ENCODE measurements around the gene PM20D2. TPM values are rescaled to one million over a fixed set of nuclear protein-coding genes. Genes with fewer than 3 reads are reported as not detected.

The PM20D2 gene
- total RNA-seq, 1 donor from 2014 or later, result 8.1 TPM

DNA sequence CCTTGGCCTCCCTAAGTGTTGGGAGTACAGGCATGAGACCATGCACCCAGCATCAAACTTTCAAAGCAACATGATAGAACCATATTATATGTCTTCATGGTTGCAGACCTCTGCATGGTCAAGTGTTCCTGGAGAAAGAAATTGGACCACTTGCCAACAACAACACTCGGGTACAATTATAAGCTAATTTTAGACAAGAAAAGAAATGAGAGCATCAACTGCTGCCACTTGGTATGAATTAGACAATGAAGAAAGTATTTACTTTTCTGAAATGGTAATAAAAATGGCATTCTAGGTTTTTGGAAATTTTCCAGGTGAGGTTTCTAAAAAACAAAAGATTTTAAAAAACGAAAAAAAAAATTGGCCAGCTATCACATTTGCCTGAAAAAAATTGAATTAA lies 7.7 kb upstream of the PM20D2 start:
- TF ChIP-seq, protein P1, sequence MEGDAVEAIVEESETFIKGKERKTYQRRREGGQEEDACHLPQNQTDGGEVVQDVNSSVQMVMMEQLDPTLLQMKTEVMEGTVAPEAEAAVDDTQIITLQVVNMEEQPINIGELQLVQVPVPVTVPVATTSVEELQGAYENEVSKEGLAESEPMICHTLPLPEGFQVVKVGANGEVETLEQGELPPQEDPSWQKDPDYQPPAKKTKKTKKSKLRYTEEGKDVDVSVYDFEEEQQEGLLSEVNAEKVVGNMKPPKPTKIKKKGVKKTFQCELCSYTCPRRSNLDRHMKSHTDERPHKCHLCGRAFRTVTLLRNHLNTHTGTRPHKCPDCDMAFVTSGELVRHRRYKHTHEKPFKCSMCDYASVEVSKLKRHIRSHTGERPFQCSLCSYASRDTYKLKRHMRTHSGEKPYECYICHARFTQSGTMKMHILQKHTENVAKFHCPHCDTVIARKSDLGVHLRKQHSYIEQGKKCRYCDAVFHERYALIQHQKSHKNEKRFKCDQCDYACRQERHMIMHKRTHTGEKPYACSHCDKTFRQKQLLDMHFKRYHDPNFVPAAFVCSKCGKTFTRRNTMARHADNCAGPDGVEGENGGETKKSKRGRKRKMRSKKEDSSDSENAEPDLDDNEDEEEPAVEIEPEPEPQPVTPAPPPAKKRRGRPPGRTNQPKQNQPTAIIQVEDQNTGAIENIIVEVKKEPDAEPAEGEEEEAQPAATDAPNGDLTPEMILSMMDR (IDR thresholded peaks at IDR 0.05), result no peak
- H3K9me3 ChIP-seq, result no peaks in the 10 kb centered on the region
- ATAC-seq (no peak), DNase-seq (no peak)
- no peaks in the 10 kb centered on the region for H3K36me3 ChIP-seq
- H3K4me3 ChIP-seq, result no peak overlapping the region
- H3K27ac ChIP-seq, result no peak overlapping the region
- intact Hi-C loops (cut with DNase I), result no loop called here
- no peaks in the 10 kb centered on the region for H3K4me1 ChIP-seq
- no peaks in the 10 kb centered on the region for H3K27me3 ChIP-seq (ENCODE audit: low read depth)

DNA sequence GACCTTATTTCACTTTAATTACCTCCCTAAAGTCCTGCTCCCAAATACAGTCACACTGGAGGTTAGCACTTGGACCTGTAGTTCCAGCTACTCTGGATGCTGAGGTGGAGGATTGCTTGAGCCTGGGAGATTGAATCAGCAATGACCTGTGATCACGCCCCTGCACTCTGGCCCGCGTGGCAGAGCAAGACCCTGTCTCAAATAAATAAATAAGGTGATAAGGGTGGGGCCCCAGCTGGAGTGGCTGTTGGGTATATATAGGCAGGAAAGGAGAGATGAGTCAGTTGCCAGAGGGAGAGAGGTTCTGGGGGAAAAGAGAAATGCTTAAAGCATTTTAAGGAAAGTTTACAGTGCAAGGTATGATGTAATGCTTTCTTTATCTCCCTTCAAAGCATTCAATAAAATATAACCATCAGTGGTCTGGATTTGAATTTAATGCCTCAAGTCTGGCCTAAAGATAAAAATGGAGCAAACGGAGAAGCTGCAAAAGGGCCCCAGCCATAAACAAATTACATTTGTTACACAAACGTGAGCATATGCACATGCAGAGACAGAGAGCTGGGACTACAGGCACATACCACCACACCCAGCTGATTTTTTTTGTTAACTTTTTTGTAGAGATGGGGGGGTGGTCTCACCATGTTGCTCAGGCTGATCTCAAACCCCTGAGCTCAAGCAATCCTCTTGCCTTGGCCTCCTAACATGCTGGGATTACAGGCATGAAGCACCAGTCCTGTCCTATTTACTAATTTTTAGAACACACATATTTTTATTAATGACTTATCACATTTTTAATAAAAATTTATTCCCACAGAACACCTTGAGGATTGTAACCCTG lies 6.1 kb upstream of the PM20D2 start:
- DNase-seq (no peak), ATAC-seq (no peak)
- H3K4me1 ChIP-seq, result no peaks in the 10 kb centered on the region
- no peak overlapping the region for H3K4me3 ChIP-seq
- no peaks in the 10 kb centered on the region for H3K9me3 ChIP-seq
- H3K27me3 ChIP-seq (ENCODE audit: low read depth), result no peaks in the 10 kb centered on the region
- no peaks in the 10 kb centered on the region for H3K36me3 ChIP-seq
- no peak overlapping the region for H3K27ac ChIP-seq
- TF ChIP-seq, protein P1 (IDR thresholded peaks at IDR 0.05), result no peak
- intact Hi-C loops (cut with DNase I), result no loop called here

DNA sequence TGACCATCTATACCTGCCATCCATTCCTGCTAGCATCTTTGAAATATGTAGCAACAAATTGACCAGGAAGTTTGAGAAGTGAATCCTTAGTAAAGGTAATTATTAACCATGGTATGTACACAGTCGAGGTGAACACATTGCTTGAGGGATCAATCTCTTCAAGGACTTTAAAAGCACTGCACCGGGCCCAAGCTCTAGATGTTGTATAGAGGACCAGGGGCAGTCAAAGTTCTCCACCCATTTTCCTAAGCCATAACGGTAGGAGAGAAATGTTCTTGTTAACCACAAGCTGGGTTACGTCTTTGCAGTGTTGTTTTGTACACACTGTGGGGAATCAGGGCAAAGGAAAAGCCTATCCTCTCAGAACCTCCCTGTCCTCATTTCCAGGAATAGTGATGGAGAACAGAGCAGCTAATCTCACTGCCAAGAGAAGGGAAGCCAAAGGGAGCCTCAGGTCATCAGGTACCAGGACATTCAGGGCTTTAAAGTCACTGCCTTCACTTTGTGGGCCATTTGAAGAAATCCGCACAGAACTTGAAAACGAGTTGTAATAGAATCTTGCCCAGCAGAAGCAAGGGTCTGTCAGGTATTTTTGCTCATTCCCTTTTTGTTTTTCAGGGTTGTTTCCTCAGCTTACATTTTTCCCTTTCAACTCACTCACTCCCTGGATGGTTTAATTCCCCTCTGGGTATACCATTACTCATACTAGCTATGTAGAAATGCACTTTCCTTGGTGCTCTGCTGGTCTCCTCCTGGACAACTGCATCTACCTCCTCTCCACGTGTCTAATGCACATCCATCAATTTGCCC lies 5.3 kb upstream of the PM20D2 start:
- Histone ChIP-seq H3K27ac (no peak overlapping the region), H3K27me3 (ENCODE audit: low read depth) (no peaks in the 10 kb centered on the region), H3K36me3 (no peaks in the 10 kb centered on the region), H3K4me3 (no peak overlapping the region), H3K4me1 (peaks cover 5% of the 10 kb centered on the region), H3K9me3 (no peaks in the 10 kb centered on the region)
- intact Hi-C loops (cut with DNase I), result no loop called here
- DNase-seq (no peak), ATAC-seq (peak; percentile 34 to 42)
- TF ChIP-seq, protein P1 (IDR thresholded peaks at IDR 0.05), result no peak

DNA sequence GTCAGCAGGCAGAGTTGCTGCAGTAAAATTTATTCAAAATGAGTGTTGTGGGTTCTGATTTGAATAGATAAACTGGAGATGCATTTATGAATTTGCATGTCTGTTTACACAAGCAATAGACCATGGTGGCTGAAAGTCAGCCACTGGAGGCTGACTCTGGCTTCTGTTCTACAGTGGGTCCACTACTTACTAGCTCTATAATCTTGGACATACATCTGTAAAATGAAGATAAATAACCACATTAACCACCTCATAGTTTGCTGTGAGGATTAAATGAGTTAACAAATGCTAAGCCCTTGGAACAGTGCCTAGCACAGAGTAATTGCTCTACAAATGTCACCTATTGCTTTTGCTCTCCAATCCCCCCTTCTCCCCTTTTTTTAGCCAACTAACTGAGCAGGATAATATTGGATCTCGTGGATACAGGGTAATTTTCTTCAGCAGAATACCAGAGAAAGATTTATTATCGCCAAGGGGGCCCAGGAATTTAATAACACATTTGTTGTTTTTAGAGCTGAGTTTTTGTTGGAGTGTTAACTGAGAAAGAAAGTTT lies 1.4 kb upstream of the PM20D2 start:
- intact Hi-C loops (cut with DNase I), result no loop called here
- TF ChIP-seq, protein P1 (IDR thresholded peaks at IDR 0.05), result no peak
- H3K36me3 ChIP-seq, result no peaks in the 10 kb centered on the region
- H3K27me3 ChIP-seq (ENCODE audit: low read depth), result no peaks in the 10 kb centered on the region
- no peak for ATAC-seq
- no peak overlapping the region for H3K4me3 ChIP-seq
- no peak overlapping the region for H3K27ac ChIP-seq
- DNase-seq, result no peak
- no peaks in the 10 kb centered on the region for H3K9me3 ChIP-seq
- H3K4me1 ChIP-seq, result peaks cover 11% of the 10 kb centered on the region

DNA sequence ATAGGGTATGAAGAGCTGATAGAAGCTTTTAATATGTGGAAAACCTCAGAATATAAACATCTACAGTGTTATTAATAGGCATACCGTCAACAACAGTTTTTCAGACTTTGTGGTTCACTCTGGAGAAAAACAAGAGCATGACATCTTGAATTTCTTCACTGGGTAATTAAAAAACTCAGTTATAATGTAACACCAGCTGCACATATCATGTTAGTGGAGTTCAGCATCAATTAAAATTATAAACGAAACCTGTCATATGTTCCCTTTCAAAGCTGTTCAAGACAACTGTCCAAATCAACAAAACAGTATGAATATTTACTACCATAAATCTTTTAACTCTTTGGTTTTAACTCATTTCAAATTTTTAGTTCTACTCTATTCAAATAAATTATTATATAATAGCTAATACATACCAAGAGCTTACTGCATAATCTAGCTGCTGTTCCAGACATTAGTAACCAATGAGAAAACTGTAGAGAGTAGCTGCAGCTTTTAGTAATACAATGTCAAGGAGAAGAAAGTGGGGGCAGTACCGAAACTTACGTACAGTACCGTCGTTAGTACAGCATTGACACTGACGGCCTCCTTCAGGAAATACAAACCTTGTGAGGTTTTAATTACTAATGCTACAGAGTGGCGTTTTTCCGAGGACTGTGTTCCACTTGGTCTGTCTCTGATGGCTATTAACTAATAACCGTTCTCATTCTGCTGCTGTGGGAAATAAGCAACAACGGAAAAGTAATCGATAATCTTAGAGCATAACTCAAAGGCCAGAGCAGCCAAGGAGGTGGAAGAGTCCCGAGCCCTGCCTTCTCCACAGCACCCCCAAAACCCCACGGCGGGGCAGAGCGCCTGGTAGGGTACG lies 532 bp upstream of the PM20D2 start:
- no peaks in the 10 kb centered on the region for H3K9me3 ChIP-seq
- no peaks in the 10 kb centered on the region for H3K36me3 ChIP-seq
- DNase-seq (no peak), ATAC-seq (peak; percentile 50 to 54)
- H3K27me3 ChIP-seq (ENCODE audit: low read depth), result no peaks in the 10 kb centered on the region
- peak overlapping the region; percentile 90 for H3K4me3 ChIP-seq
- TF ChIP-seq, protein P1 (IDR thresholded peaks at IDR 0.05), result no peak
- H3K27ac ChIP-seq, result peak overlapping the region; percentile 82
- intact Hi-C loops (cut with DNase I), result no loop called here
- peaks cover 11% of the 10 kb centered on the region for H3K4me1 ChIP-seq
